Measurements from ENCODE around the gene CAPZB.

- TF ChIP-seq CTCF (IDR thresholded peaks at IDR 0.05), result no peak
- TF ChIP-seq POLR2A (IDR thresholded peaks at IDR 0.05), result no peak
Observed at GRCh38 chr1:19328486-19328885, 156.9 kb downstream of the CAPZB start.

Measured in breast epithelium (tissue), 3 donors.